BJ (cell line): ENCODE data around the gene TFDP3. TPM values are rescaled to one million over a fixed set of nuclear protein-coding genes. Genes with fewer than 3 reads are reported as not detected.

Source experiments
- CTCF ChIA-PET: fragments of 350-600 bp; formaldehyde crosslinking; extraction: SDS; loops from one replicate; lab custom pipeline; 2021; ENCODE audit warnings: antibody characterized with exemption, inconsistent platforms; lab: Yijun Ruan, JAX
- POLR2A ChIA-PET: fragments of 300-600 bp; sonication (Branson Sonifier 250); formaldehyde crosslinking; extraction: SDS; loops from one replicate; lab custom pipeline; 2021; ENCODE audit warnings: antibody characterized with exemption; lab: Charles Lee
- DNase-seq: peaks from one replicate; pipeline ENCODE4 v3.0.0-alpha.2; 2011; ENCODE audit warnings: low read depth
- H3K27me3 ChIP-seq: 2 replicates; pipeline ENCODE4 v1.6.0; 2011; ENCODE audit warnings: low read length; ENCODE audit not compliant: control insufficient read depth, insufficient read depth
- H3K36me3 ChIP-seq: 2 replicates; pipeline ENCODE4 v1.5.1; 2011; ENCODE audit warnings: low read length; ENCODE audit not compliant: control insufficient read depth, insufficient read depth
- H3K4me3 ChIP-seq: 2 replicates; pipeline ENCODE4 v1.5.1; 2011; ENCODE audit warnings: low read depth, mild to moderate bottlenecking, control low read depth, low read length
- CTCF ChIP-seq: IDR thresholded peaks from 2 replicates; pipeline ENCODE4 v1.5.1; 2011; ENCODE audit warnings: low read depth, mild to moderate bottlenecking, control low read depth, inconsistent platforms, low read length, moderate library complexity; ENCODE audit not compliant: insufficient read depth
- polyA plus RNA-seq: library from polyadenylated mRNA; depleted of rRNA; stranded (reverse); fragments of >200 nt; gene quantifications from 2 replicates; pipeline ENCODE4 v1.2.3, GENCODE V29; 2011

Gene TFDP3
- polyA plus RNA-seq, 1 experiment: not detected

- ChIA-PET CTCF (no interaction called here), POLR2A (no interaction called here)
- Histone ChIP-seq H3K4me3 (no peak overlapping the region), H3K36me3 (no peaks in the 10 kb centered on the region), H3K27me3 (no peaks in the 10 kb centered on the region)
- no peak for TF ChIP-seq CTCF
- no peak for DNase-seq
These were observed 17.7 kb upstream of the TFDP3 start for GRCh38 chrX:133235830-133236229.

GRCh38 chrX:133232331-133232730 lies 14.2 kb upstream of the TFDP3 start:
- DNase-seq: no peak
- CTCF ChIA-PET: interaction anchor here (0.7 kb wide), 1 partner anchor 15 kb away, joined by 3 read pairs; no protein-coding TSS in a partner anchor
- TF ChIP-seq CTCF: no peak
- no peak overlapping the region for H3K4me3 ChIP-seq
- H3K27me3 ChIP-seq: no peaks in the 10 kb centered on the region
- POLR2A ChIA-PET: no interaction called here
- H3K36me3 ChIP-seq: no peaks in the 10 kb centered on the region

- no peak for TF ChIP-seq CTCF
- ChIA-PET POLR2A (no interaction called here), CTCF (no interaction called here)
These were observed 11.2 kb upstream of the TFDP3 start for GRCh38 chrX:133229361-133229760.

GRCh38 chrX:133215747-133216146 lies 2.4 kb downstream of the TFDP3 start:
- Histone ChIP-seq H3K4me3 (no peak overlapping the region), H3K27me3 (no peaks in the 10 kb centered on the region), H3K36me3 (no peaks in the 10 kb centered on the region)
- ChIA-PET CTCF (interaction anchor here (0.6 kb wide), 1 partner anchor 354 kb away, joined by 3 read pairs; no protein-coding TSS in a partner anchor), POLR2A (no interaction called here)
- 0 out of 2 replicates have a peak, but pooled peaks have one; percentile 15 for TF ChIP-seq CTCF
- no peak for DNase-seq

More at GRCh38 chrX:133229361-133229760, 11.2 kb upstream of the TFDP3 start:
- H3K36me3 ChIP-seq: no peaks in the 10 kb centered on the region
- no peaks in the 10 kb centered on the region for H3K27me3 ChIP-seq
- H3K4me3 ChIP-seq: no peak overlapping the region
- DNase-seq: no peak

GRCh38 chrX:133215017-133215416 lies 3.1 kb downstream of the TFDP3 start:
- no peak for DNase-seq
- Histone ChIP-seq H3K36me3 (no peaks in the 10 kb centered on the region), H3K27me3 (no peaks in the 10 kb centered on the region), H3K4me3 (no peak overlapping the region)
- ChIA-PET CTCF (no interaction called here), POLR2A (no interaction called here)
- no peak for TF ChIP-seq CTCF
